ENCODE measurements around the gene UMODL1.

Gene UMODL1

GRCh38 chr21:42039470-42039901 is 31.6 kb upstream of the UMODL1 start:
- no peak for DNase-seq

GRCh38 chr21:42039911-42040351 is 31.2 kb upstream of the UMODL1 start:
- DNase-seq = no peak

- DNase-seq = no peak
Measured at GRCh38 chr21:42040411-42041180, 30.5 kb upstream of the UMODL1 start.

- DNase-seq = no peak
Measured at GRCh38 chr21:42041246-42041645, 29.9 kb upstream of the UMODL1 start.

- no peak for DNase-seq
Measured at GRCh38 chr21:42041711-42042110, 29.4 kb upstream of the UMODL1 start.

- DNase-seq = no peak
Measured at GRCh38 chr21:42042651-42043050, 28.5 kb upstream of the UMODL1 start.

GRCh38 chr21:42043201-42043895 is 27.8 kb upstream of the UMODL1 start:
- DNase-seq = no peak

- DNase-seq = no peak
Measured at GRCh38 chr21:42043961-42044360, 27.2 kb upstream of the UMODL1 start.

- no peak for DNase-seq
Measured at GRCh38 chr21:42044871-42045495, 26.1 kb upstream of the UMODL1 start.

- DNase-seq = no peak
Measured at GRCh38 chr21:42047821-42048613, 23.1 kb upstream of the UMODL1 start.

GRCh38 chr21:42048870-42049577 is 22.1 kb upstream of the UMODL1 start:
- no peak for DNase-seq

GRCh38 chr21:42049578-42050430 is 21.3 kb upstream of the UMODL1 start:
- DNase-seq = no peak

- no peak for DNase-seq
Measured at GRCh38 chr21:42051788-42052187, 19.3 kb upstream of the UMODL1 start.

GRCh38 chr21:42055425-42055824 is 15.7 kb upstream of the UMODL1 start:
- DNase-seq = no peak

- DNase-seq = peak; percentile 70
Measured at GRCh38 chr21:42056468-42056867, 14.6 kb upstream of the UMODL1 start.

- DNase-seq = peak; percentile 93
Measured at GRCh38 chr21:42056996-42057689, 14.0 kb upstream of the UMODL1 start.

GRCh38 chr21:42057851-42058437 is 13.2 kb upstream of the UMODL1 start:
- DNase-seq = no peak

GRCh38 chr21:42058631-42059111 is 12.4 kb upstream of the UMODL1 start:
- no peak for DNase-seq

- no peak for DNase-seq
Measured at GRCh38 chr21:42059141-42059540, 12.0 kb upstream of the UMODL1 start.

- no peak for DNase-seq
Measured at GRCh38 chr21:42059721-42060120, 11.4 kb upstream of the UMODL1 start.
